ENCODE data around the gene HIVEP2.

The HIVEP2 gene

DNA sequence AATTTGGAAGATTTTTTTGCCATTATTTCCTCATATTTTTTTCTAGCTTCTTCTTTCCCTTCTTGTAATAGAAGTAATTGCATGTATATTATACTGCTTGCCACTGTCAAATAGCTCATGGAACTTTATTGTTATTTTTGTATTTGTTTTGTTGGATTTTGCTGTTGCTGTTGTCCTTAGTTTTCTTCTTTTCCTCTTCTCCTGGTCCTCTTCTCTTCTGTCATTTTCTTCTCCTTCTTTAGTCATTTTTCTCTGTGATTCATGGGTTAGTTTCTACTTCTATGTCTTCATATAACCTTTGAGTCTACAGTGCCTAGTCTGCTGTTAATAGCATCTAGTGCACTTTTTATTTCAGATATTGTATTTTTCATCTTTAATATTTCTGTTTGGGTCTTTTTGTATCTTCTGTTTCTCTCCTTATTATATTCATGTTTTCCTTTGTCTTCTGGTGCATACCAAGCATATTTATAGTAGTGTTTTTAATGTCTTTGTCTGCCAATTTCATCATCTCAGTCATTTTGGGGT is 226.2 kb downstream of the HIVEP2 start:
- peaks cover 19% of the 10 kb centered on the region for H3K9me3 Mint-ChIP-seq
- H3K36me3 Mint-ChIP-seq = peaks cover 8% of the 10 kb centered on the region
- no peaks in the 10 kb centered on the region for H3K27me3 Mint-ChIP-seq
- H3K27ac Mint-ChIP-seq = no peak overlapping the region
- H3K4me1 Mint-ChIP-seq = peaks cover 9% of the 10 kb centered on the region
- H3K4me3 Mint-ChIP-seq = no peak overlapping the region

GRCh38 chr6:142716097-142716496 is 228.9 kb downstream of the HIVEP2 start:
- H3K4me1 Mint-ChIP-seq = peaks cover 9% of the 10 kb centered on the region
- H3K27me3 Mint-ChIP-seq = no peaks in the 10 kb centered on the region
- peaks cover 19% of the 10 kb centered on the region for H3K9me3 Mint-ChIP-seq
- H3K36me3 Mint-ChIP-seq = peaks cover 8% of the 10 kb centered on the region
- no peak overlapping the region for H3K27ac Mint-ChIP-seq
- no peak overlapping the region for H3K4me3 Mint-ChIP-seq

- H3K4me1 Mint-ChIP-seq = peaks cover 9% of the 10 kb centered on the region
- no peaks in the 10 kb centered on the region for H3K27me3 Mint-ChIP-seq
- peaks cover 12% of the 10 kb centered on the region for H3K9me3 Mint-ChIP-seq
- H3K27ac Mint-ChIP-seq = no peak overlapping the region
- H3K36me3 Mint-ChIP-seq = peaks cover 8% of the 10 kb centered on the region
- H3K4me3 Mint-ChIP-seq = no peak overlapping the region
Observed at GRCh38 chr6:142714951-142715785, 229.8 kb downstream of the HIVEP2 start.

DNA sequence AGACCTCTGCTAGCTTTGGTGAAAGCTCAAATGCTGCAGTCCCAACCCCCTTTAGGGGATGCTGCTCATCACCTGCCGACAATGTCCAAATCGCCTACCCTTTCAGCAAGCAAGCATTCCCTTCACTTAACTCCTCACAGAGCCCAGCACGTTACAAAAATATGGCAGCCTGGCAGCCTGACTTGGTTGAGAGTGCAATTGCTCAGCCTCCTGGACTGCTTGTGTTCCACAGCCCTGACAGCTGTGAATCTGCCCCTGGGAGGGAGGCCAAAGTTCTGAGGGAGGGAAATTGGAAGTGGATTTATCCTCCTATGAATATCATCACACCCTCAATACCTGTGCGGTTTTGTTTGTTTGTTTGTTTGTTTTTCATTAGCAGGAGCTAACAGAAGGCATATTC is 231.0 kb downstream of the HIVEP2 start:
- no peaks in the 10 kb centered on the region for H3K27me3 Mint-ChIP-seq
- H3K4me1 Mint-ChIP-seq = peaks cover 9% of the 10 kb centered on the region
- no peak overlapping the region for H3K4me3 Mint-ChIP-seq
- peaks cover 7% of the 10 kb centered on the region for H3K36me3 Mint-ChIP-seq
- peaks cover 5% of the 10 kb centered on the region for H3K9me3 Mint-ChIP-seq
- H3K27ac Mint-ChIP-seq = no peak overlapping the region

DNA sequence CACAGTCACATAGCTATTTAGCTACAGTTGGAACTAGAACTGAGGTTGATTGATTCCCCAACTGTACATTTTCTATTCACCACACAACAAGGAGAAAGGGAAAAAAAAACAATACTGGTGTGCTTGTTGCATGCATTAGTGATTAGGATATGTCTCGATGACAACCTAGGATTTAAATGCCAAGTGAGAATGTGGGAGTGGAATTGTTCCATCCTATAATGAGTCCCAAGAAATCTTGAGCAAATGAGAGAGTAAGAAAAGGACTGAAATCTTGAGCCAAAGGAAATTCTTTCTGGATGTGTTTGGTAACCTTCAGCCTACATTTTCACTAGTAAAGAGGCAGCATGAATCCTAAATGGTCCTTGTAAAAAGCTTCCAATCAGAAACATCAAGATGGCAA is 232.7 kb downstream of the HIVEP2 start:
- Mint-ChIP-seq H3K4me1 (peaks cover 12% of the 10 kb centered on the region), H3K9me3 (no peaks in the 10 kb centered on the region), H3K36me3 (no peaks in the 10 kb centered on the region), H3K27ac (no peak overlapping the region), H3K4me3 (no peak overlapping the region), H3K27me3 (no peaks in the 10 kb centered on the region)

DNA sequence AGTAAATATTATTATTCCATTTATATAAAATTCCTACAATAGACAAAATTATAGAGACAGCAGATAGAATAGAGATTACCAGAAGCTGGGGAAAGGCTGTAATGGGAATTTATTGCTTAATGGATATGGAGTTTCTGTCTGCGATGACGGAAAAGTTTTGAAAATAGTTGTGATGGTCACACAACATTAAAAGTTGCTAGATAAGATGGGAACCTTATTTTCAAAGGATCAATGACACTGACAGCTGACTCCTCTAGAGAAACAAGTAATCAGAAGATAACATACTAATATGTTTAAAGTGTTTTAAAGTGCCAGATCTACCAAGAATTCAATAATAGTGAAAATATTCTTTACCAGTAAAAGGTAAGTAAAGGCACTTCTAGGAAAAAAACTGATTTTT is 236.3 kb downstream of the HIVEP2 start:
- no peak overlapping the region for H3K4me3 Mint-ChIP-seq
- no peaks in the 10 kb centered on the region for H3K36me3 Mint-ChIP-seq
- H3K27me3 Mint-ChIP-seq = no peaks in the 10 kb centered on the region
- H3K27ac Mint-ChIP-seq = no peak overlapping the region
- H3K9me3 Mint-ChIP-seq = no peaks in the 10 kb centered on the region
- H3K4me1 Mint-ChIP-seq = peaks cover 22% of the 10 kb centered on the region

DNA sequence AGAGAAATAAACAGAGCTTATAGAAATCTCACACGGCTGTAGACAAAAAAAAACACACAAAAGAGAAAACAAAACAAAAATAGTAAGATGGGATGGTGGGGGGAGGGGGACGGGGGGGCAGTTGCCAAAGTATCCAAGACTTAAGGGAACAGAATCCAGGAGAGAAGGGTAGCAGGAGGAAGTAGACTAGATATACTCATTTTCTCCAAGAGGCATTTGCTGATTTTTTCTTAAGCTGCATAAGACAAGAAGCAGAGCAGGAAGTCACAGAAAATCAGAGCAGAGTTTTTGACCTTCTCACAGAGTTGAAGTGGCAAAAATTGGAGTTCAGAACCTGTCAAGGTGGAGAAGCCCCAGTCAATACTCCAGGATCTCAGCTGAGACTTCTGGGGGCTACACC is 237.7 kb downstream of the HIVEP2 start:
- Mint-ChIP-seq H3K27me3 (no peaks in the 10 kb centered on the region), H3K4me1 (peaks cover 22% of the 10 kb centered on the region), H3K27ac (peak overlapping the region; percentile 13), H3K9me3 (no peaks in the 10 kb centered on the region), H3K4me3 (peak overlapping the region; percentile 11), H3K36me3 (no peaks in the 10 kb centered on the region)

DNA sequence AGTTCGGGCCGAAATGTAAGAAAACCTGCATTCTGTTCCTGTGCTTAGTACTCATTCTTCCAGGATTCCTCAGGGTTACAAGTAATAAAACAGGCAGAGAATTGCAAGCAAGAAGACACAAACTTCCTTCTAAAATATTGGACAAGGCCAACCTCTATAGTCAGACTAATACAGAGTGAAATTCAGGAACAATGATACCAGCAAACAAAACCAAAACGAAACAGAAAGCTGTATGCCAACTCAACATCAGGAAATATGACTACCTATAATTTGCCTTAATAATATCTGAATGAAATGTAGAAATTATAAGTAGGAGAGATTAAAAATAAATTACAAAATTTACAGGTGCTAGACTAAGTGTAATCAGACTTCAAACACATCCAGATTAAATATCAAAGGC is 238.8 kb downstream of the HIVEP2 start:
- Mint-ChIP-seq H3K36me3 (no peaks in the 10 kb centered on the region), H3K27me3 (no peaks in the 10 kb centered on the region), H3K27ac (no peak overlapping the region), H3K4me3 (peak overlapping the region; percentile 47), H3K4me1 (peaks cover 22% of the 10 kb centered on the region), H3K9me3 (no peaks in the 10 kb centered on the region)

GRCh38 chr6:142705054-142705453 is 239.9 kb downstream of the HIVEP2 start:
- peaks cover 22% of the 10 kb centered on the region for H3K4me1 Mint-ChIP-seq
- no peak overlapping the region for H3K4me3 Mint-ChIP-seq
- no peak overlapping the region for H3K27ac Mint-ChIP-seq
- no peaks in the 10 kb centered on the region for H3K36me3 Mint-ChIP-seq
- no peaks in the 10 kb centered on the region for H3K9me3 Mint-ChIP-seq
- H3K27me3 Mint-ChIP-seq = no peaks in the 10 kb centered on the region

DNA sequence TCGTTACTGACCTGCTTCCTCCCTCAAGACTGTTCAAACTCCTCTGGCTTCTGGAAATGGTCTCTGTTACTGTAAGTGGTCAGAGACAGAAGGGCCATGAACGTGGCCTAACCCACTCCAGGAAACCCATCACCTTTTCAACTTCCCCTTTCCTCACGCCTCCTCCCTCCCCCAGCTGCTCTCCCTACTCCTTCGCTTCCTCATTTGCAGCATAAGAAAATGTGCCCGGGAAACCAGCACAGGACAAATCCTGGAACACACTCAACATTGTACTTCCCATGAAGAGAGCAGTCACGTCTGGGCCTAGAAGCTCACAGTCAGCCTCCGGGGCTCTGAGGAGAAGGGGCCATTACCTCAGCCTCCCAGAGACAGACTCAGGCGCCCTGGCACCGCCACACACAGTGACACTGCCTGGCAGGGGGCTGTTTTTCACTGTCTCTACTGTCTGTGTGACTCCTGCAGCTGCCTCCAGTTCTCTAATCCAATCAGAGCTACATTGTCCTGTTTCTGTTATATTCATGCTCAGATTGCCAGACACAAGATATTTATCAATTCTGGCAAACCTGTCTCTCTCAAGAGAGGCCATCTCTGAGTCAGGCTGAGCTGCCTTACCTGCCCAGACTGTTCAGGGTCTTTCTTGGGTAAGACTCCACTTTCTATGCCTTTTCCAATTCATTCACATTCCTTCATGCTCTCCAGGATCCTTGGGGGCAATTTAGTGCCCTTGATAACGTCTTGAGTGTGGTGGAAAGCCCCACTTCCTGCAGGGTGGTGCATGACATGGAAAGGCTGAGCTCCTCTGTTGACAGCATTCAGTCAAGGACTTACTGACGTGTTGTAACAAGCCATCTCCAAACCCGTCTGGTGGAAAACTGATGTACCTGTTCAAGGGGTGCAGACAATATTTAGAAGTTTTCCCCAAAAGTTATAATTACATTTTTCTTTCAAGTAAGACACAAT is 242.2 kb downstream of the HIVEP2 start:
- Mint-ChIP-seq H3K9me3 (no peaks in the 10 kb centered on the region), H3K4me1 (peaks cover 32% of the 10 kb centered on the region), H3K36me3 (no peaks in the 10 kb centered on the region), H3K4me3 (no peak overlapping the region), H3K27me3 (no peaks in the 10 kb centered on the region), H3K27ac (no peak overlapping the region)
